Measurements from ENCODE around the gene USP25. TPM values are rescaled to one million over a fixed set of nuclear protein-coding genes. Genes with fewer than 3 reads are reported as not detected.
"Not testable (repeated sequence)": the region's sequence is repeated elsewhere in the genome, so short reads cannot be mapped to it uniquely, and the experiment has no call there.

USP25 gene
- total RNA-seq, 1 donor from 2014 or later, result 53.6 TPM

- no peak for DNase-seq (ENCODE audit: low read depth)
Observed at GRCh38 chr21:15732290-15732995, 2.7 kb downstream of the USP25 start.

- no peak for DNase-seq (ENCODE audit: low read depth)
Observed at GRCh38 chr21:15732996-15733329, 3.2 kb downstream of the USP25 start.

GRCh38 chr21:15735409-15735808 lies 5.6 kb downstream of the USP25 start:
- DNase-seq (ENCODE audit: low read depth), result no peak

GRCh38 chr21:15735931-15736330 lies 6.1 kb downstream of the USP25 start:
- not testable (repeated sequence) for DNase-seq (ENCODE audit: low read depth)

- DNase-seq (ENCODE audit: low read depth), result not testable (repeated sequence)
Observed at GRCh38 chr21:15738779-15739178, 9.0 kb downstream of the USP25 start.

- DNase-seq (ENCODE audit: low read depth), result no peak
Observed at GRCh38 chr21:15740383-15740782, 10.6 kb downstream of the USP25 start.

GRCh38 chr21:15741510-15741909 lies 11.7 kb downstream of the USP25 start:
- DNase-seq (ENCODE audit: low read depth), result no peak

GRCh38 chr21:15742052-15742670 lies 12.4 kb downstream of the USP25 start:
- no peak for DNase-seq (ENCODE audit: low read depth)

GRCh38 chr21:15742694-15743093 lies 12.9 kb downstream of the USP25 start:
- no peak for DNase-seq (ENCODE audit: low read depth)

- no peak for DNase-seq (ENCODE audit: low read depth)
Observed at GRCh38 chr21:15743593-15743992, 13.8 kb downstream of the USP25 start.

- DNase-seq (ENCODE audit: low read depth), result no peak
Observed at GRCh38 chr21:15744926-15745325, 15.1 kb downstream of the USP25 start.

GRCh38 chr21:15748586-15748985 lies 18.8 kb downstream of the USP25 start:
- no peak for DNase-seq (ENCODE audit: low read depth)

GRCh38 chr21:15749082-15749860 lies 19.5 kb downstream of the USP25 start:
- DNase-seq (ENCODE audit: low read depth), result no peak

GRCh38 chr21:15749861-15750159 lies 20.0 kb downstream of the USP25 start:
- DNase-seq (ENCODE audit: low read depth), result no peak

GRCh38 chr21:15751037-15751436 lies 21.3 kb downstream of the USP25 start:
- no peak for DNase-seq (ENCODE audit: low read depth)

GRCh38 chr21:15751546-15751945 lies 21.8 kb downstream of the USP25 start:
- no peak for DNase-seq (ENCODE audit: low read depth)

- no peak for DNase-seq (ENCODE audit: low read depth)
Observed at GRCh38 chr21:15752763-15753407, 23.1 kb downstream of the USP25 start.

GRCh38 chr21:15753741-15754140 lies 24.0 kb downstream of the USP25 start:
- DNase-seq (ENCODE audit: low read depth), result no peak

- DNase-seq (ENCODE audit: low read depth), result peak; percentile 16
Observed at GRCh38 chr21:15754640-15755039, 24.9 kb downstream of the USP25 start.

GRCh38 chr21:15755125-15755524 lies 25.3 kb downstream of the USP25 start:
- no peak for DNase-seq (ENCODE audit: low read depth)

GRCh38 chr21:15759469-15759868 lies 29.7 kb downstream of the USP25 start:
- no peak for DNase-seq (ENCODE audit: low read depth)

GRCh38 chr21:15761507-15762100 lies 31.8 kb downstream of the USP25 start:
- no peak for DNase-seq (ENCODE audit: low read depth)

Measured in myocyte (in vitro differentiated cells).